CD4-positive, alpha-beta T cell treated with Interleukin-17A for 4 hours (primary cell): ENCODE data around the gene RPS6KA2.
A peak's percentile ranks its signal among the peaks of the same experiment; 100 is the strongest.

Experiments used
- DNase-seq: peaks from one replicate; pipeline ENCODE4 v3.0.0-alpha.2; 2020; ENCODE audit warnings: mixed read lengths

Gene RPS6KA2

DNA sequence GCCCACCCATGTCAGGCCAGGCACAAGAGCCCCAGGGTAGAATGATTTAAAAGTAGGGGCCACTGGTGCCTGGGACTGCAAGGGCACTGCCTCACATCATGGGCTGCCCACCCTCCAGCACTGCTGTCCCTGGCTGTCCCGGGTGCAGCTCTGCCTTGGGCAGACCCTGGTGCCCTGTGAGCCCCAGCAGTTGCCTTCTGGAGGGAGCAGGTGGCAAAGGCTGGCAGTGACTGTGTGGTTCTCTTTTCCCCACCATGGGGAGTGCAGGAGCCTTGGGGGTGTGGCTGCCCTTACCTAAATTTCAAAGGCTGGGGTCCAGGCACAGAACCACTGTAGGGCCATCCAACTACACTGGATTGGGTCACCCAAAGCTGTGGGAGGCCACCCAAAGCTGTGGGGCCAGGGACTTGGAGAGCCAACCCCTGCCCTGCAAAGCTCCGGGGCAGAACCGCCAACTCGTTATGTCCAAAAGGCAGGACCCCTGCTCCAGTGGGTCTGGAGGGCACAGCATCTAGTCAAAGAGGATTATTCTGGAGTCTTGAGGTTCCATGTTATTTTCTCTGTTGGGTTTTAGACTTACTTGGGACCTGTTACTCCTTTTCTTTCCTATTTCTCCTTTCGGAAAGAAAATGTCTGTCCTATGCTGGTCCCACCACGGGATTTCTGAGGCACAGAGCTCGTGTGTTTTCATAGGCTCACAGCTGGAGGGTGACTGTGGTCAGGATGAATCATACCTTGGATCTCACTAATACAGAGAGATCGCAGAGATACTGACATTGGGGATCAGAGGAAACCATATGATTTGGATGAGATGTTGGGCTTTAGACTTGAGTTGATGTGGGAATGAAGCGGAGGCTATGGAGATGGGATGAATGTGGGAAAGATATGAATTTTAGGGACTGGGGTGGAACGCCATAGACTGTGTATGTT, 105.9 kb downstream of the RPS6KA2 start:
- no peak for DNase-seq

DNA sequence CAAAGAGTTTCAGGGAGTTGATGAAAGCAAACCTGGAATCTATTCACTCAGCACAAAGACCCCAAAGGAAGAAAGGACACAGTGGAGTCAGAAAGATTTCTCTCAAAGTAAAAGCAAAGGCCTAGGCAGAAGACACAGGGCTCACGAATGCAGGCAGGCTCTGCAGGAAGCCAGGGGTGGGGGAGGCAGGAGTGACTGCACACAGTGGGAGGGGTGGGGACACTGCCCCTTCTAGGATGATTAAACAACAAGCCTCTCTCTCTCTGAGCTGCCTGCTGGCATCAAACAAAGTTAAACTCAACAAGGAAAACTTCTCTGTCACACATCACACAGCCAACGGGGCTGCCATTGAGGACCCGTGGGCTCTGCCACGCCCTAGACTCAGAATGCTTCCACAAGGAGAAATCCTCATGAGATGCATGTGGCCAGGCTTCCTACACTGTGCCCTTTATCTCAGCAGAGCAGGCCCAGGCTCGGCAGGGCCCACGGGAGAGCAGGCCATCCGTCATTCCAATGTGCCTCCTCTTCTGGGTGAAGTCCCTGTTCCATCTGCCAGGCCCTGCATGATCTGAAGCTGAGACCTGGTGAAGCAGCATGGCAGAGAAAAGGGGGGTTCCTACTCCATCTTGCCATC, 110.7 kb downstream of the RPS6KA2 start:
- DNase-seq: peak; percentile 23

DNA sequence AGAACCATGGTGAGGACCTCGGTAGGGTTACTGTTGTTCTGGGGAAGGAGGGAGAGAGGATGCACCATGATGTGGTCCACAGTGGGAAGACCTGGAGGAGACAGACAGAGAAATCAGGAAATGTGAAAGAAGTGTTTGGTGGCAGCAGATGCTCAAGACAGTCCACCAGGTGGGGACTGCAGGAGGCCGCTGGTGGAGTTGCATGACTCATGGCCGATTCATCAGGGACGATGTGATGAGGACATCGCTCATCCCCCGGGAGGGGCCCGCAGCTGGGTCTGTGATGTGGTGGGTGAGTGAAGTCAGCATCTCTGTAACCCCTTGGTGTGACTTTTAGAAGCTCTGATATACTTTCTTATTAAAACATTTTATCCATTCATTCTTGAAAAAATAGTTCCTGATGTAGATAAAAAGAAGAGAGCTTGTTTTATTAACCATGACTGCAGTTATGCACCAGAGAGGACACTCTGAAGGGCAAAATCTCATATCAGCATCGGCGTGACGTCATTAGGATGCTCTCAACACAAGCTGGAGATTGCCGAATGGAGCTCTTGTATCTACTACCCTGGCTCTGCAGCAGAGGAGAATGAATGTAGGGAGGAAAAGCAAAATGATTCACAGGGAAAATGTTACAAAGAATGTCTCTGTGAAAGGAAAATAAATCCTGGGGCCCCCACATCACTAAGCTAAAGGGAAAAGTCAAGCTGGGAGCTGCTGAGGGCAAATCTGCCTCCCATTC, 111.8 kb downstream of the RPS6KA2 start:
- DNase-seq: peak; percentile 77

DNA sequence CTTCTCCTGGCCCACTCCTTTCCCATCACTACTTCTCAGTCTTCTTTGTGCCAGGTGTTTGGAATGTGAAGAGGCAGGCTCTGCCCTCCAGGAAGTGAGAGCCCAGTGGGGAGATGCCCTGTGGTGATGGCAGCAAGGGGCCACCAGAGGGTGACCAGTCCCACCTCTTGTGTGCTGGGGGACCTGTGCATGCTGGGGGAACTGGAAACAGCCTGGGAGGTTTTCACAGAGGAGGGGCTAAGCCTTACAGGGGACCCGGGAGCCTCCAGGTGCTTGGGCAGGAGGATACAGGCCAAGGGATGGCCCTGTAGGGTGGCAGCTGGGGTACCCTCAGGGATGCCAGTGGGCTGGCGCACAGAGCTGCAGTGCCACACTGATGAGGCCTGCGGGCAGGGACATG, 112.9 kb downstream of the RPS6KA2 start:
- no peak for DNase-seq

DNA sequence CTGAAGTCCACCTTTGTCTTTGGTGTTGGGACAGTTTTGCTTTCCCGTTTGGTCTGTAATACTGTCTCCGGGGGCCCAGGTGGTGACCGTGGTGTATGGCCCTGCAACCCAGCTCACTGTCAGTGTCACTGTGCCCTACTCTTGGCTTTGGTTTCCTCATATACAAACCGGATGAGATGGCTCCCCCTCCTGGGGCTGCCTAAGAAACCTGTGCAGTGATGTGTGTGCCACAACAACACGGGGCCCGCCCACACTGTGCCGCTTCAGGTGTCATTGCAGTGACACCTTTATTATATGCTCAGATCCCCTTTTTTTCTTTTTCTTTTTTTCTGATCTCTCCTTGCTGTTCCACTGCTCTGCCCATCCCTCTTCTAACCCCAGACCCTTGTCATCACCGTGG, 114.5 kb downstream of the RPS6KA2 start:
- DNase-seq: peak; percentile 75

DNA sequence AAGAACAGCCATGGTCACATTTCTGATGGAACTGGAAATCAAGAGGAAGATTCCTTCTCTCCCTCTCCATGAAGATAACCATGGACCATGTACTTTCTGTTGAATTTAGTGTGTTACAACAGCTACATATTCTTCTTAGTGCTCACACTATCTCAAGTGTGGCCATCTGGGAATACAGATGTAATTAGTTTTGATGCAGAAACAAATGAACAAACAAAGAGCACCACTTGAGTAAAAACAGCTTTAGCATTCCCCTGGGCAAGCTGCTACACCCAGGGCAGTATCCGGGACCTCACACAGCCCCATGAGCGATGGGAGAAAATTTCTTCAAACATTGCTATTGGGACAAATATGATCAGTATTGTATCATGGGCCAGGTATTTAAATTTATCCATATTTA, 115.7 kb downstream of the RPS6KA2 start:
- no peak for DNase-seq

DNA sequence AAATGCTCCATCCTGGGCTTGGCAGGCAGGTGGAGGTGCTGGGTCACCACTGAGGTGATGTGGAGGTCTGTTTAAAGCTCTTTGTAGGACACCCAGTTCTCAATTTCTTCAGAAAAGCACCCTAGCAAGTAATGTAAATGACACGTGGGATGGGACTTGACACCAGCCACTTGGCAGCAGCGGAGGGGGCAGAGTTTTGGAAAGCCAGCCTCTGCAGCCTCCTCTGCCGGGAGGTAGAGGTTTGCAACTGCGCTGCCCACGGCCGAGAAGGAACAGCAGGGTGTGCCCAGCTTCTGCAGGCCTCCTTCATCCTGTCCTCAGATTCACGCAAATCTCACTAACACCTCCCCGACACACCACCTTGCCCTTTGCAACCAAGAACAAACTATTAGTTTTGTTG, 117.9 kb downstream of the RPS6KA2 start:
- no peak for DNase-seq

DNA sequence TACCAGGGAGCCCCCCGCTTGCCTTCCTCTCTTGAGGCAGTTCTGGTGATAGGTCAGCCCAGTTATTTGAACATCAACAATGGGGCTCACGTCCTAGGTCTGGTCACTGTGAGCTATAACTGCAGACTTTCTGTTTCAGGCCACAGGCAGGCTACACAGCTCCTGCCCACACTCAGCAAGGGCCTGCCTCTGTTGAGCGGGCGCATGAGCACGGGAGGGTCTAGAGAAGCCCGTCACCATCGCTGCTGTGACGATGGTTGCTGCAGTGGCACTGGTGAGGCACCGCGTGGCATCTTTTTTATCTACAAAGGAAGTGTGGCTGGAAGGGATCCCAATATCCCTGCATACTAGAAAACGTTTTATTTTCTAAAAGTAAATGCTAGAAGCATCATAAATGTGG, 118.3 kb downstream of the RPS6KA2 start:
- no peak for DNase-seq

DNA sequence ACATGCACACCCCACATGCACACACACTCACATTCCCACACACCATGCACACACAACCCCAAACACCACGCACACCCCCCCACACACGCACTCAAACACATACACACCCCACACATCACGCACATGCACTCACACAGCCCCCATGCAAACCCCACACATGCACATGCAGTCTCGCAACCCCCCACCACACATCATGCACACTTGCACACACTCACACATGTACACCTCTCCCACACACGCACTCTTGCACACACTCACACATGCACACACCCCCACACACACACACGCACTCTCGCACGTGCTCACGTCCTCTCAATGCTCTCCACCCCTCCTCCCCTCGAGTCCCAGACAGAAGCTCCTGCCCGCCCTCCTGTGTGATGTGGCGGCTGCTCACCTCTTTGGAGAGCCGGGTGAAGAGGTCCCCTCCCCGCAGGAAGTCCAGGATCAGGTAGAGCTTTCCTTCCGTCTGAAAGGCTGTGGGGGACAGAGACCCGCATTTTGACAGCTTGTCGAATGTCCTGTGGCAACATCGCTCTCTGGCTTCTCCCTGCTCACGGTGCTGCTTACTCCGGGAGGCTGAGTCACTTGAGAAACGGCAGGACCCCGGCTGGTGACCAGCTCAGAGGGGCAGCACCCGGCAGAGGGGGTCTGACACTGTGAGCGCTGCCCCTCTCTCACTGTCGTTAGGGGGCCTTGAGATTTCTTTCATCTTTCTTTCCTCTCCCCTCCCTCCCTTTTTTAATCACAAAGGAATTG, 119.1 kb downstream of the RPS6KA2 start:
- DNase-seq: no peak

DNA sequence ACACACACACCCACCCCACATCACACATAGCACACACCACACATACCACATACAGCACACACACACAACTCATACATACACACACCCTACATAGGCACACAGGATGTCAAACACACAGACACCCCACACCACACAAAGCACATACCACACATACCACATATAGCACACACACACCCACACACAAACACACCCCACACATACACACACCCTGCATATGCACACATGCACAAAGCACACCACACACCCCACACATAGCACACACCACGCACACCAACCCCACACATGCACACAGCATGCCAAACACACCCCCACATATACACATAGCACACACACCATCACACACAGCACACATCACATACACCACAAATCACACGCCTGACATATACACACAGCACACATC, 119.7 kb downstream of the RPS6KA2 start:
- DNase-seq: no peak

DNA sequence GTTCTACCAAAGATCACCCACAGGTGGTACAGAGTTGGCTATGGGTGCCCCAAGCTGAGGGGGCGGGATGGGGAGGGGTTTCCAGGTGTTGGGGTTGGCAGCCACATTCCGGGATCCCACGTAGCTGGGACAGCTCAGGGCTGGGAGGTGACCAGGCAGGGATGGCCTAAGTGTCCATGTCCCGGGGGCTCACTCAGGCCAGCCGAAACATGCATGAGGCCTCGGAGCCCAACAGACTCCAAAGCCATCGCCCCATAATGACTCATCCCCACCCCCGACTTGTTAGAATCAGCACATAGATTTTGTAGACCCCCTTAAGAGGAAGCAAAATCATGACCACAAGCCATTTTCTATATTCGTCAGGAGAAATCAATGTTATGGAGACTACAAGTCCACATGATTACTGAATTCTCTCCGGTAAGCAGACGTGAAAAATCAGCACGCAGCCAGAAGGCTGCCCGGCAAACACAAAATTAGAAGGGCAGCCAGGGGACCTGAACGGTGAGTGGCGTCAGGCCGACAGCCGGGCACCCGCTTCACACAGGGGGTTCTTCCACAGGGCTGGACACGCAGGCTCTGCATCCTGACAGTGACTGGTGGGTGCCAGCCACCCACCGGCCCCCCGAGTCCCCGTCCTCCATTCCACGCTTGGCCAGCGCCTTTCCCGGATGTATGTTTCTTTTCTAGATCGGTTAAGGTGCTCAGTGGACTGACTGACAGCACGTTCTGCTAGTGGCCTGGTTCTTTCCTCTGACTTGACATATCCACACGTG, 121.7 kb downstream of the RPS6KA2 start:
- DNase-seq: no peak

DNA sequence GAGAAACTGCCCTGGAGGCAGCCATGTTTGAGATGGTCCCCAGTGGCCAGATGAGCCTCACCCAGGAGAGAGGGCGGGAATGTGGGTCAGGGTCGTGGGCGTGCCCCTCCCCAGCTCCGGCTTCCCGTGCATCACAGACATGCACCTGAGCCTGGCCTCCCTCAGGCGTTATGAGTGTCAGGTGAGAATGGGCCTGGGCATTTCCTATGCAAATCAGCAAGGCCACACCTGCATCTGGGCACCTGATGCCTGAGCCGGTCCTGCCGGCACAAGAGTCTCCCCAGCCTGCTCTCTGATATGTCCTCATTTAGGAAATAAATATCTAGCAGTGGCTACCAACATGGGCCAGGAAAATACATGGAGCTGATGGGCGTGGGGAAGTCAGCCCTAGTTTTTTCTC, 123.0 kb downstream of the RPS6KA2 start:
- DNase-seq: no peak

DNA sequence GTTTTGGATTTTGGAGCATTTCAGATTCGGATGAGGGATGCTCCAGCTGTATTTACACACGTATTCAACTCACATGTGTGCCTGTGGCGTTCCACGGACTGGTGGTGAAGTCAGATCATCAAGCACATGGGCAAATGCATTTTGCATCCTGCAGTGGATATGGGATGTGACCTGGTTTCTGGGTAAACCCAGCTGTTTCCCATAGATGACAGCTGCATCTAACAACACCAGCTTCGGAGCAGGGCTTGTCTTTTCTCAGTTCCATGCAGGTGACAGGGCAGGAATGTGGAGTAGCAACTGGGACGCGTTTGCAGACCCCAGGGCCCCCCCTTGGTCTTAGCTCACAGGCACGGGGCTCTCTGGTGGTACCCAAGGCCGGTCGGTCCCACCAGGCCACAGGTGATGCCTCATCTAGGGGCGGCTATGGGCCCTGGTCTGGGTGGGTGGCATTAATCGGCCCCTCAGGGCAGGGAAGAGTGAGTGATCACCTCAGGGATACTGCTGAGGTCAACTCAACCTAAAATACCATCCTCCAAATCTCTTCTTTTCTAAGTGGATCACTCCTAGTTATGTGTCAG, 123.8 kb downstream of the RPS6KA2 start:
- no peak for DNase-seq

DNA sequence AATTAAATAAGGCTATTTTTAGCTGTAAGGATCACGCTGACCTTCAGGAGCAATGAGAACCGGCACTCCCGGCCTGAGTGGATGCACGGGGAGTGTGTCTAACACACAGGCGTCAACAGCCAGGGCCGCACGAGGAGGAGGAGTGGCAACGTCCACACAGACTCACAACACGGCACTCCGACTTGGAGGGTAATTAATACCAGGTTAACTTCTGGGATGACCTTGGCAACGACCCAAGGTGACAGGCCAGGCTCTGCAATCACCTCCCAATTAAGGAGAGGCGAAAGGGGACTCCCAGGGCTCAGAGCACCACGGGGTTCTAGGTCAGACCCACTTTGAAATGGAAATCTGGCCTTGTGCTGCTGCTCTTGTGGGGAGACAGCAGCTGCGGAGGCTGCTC, 124.6 kb downstream of the RPS6KA2 start:
- no peak for DNase-seq

DNA sequence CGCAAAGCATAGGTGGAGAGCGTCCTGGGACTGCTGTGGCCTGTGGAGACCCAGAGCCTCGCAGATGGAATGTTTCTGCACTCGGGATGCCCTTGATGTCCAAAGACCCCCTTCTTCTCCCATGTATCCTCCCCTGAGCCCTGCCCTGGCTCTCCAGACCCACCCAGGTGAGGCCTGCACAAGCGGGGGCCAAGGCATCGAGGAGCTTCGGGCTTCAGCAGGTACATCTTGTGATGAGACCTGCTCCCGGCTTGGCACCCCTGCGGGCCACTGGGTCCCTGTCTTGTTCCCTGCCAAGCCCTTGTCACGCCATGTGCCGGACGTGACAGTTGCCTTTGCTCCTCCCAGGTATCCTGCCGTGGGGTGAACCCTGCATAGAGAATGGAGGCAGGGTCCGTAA, 125.8 kb downstream of the RPS6KA2 start:
- no peak for DNase-seq

DNA sequence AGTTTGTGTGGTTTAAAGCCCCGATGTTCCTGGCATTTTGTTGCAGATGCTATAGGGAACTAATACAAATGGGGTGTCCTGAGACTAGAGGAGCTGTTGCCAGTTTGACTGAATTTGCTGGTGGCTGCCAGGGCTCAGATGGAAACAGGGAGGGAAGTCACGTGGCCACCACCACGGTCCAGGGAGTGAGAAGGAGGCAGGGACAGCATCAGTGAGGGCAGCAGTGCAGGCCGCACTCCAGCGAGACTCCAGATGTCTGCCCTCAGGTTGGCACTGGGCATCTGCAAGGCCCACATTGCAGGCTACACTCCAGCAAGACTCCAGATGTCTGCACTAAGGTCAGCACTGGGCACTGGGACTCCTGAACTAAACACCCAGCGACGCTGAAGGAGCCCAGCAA, 126.8 kb downstream of the RPS6KA2 start:
- no peak for DNase-seq

DNA sequence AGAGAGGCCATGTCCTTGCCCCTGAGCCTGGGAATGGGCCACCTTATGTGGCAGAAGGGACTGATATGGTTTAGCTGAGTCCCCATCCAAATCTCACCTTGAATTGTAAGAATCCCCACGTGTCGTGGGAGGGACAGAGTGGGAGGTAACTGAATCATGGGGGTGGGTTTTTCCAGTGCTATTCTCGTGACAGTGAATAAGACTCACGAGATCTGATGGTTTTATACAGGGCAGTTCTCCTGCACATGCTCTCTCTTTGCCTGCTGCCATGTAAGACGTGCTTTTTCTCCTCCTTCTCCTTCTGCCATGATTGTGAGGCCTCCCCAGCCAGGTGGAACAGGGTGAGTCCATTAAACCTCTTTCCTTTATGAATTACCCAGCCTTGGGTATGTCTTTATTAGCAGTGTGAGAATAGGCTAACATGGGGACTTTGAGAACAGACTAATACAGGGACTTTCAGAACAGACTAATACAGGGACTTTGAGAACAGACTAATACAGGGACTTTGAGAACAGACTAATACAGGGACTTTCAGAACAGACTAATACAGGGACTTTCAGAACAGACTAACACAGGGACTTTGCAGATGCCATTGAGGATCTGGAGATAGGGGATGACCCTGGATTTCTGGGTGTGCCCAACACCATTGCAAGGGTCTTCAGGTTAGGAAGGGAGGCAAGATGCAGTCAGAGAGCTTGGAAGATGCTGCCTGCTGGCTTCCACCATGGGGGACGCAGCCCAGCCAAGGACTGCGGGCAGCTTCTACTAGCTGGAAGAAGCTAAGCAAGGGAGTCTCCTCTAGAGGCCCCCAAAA, 127.5 kb downstream of the RPS6KA2 start:
- no peak for DNase-seq

DNA sequence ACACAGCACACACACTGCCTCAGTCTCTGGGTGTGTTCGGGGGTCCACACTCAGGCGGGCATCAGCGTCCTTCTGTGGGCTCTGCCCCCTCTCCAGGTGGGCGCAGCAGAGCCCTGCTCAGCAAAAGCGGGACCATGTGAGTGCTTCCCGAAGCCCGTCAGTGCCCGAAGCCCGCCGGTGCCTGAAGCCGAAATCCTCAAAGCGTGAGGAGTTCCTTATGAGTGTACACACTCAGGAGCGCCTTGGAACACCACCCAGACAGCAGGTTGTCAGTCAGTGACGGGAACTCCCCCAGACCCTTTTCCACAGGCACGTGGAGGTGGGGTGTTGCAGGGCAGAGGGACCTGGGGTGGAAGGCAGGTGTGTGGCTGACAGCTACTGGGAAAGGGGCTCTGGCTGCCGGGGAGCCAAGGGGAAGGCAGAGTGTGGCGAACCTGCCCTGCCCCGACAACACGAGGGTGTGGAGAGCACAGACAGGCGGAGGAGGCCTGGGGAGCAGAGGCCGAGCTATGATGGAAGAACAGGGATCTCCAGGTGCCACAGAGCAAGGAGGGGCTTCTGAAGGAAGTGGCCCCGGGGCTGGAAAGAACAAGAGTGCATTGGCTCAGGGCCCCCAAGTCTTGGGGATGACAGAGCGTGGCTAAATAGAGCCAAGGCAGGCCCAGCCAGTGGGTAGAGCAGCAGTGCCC, 128.2 kb downstream of the RPS6KA2 start:
- no peak for DNase-seq

DNA sequence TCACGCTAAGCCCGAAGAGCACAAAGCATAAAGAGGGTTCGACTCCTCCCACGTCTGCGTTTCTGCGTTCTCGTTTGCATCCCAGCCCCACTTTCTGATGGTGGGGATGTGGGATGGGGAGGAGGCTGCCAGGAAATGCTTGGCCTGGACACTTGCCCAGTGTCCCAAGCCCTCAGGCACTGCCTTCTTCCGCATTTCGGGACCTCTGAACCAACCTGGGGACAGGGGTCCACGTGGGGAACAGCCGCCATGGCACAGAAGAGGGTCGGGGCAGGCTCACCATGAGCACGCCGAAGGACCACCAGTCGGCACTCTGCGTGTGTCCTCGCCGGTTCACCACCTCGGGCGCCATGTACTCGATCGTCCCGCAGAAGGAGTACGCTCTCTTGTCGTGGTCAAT, 128.8 kb downstream of the RPS6KA2 start:
- DNase-seq: no peak
